ENCODE results near the gene CD82.

- TF ChIP-seq RAD21 (conservative IDR thresholded peaks at IDR 0.05) (no peak), CTCF (IDR thresholded peaks at IDR 0.05; ENCODE audit: poor library complexity, severe bottlenecking) (no peak), MXI1 (conservative IDR thresholded peaks at IDR 0.05; ENCODE audit: poor library complexity, severe bottlenecking) (no peak), REST (IDR thresholded peaks at IDR 0.05; ENCODE audit: borderline replicate concordance) (no peak), EZH2 (IDR thresholded peaks at IDR 0.05; ENCODE audit: borderline replicate concordance, insufficient read depth, low read length, poor library complexity, severe bottlenecking) (no peak), EP300 (conservative IDR thresholded peaks at IDR 0.05; ENCODE audit: poor library complexity, severe bottlenecking) (no peak), SMC3 (conservative IDR thresholded peaks at IDR 0.05; ENCODE audit: poor library complexity) (no peak)
Observed at GRCh38 chr11:44627165-44627789, 61.8 kb downstream of the CD82 start.

Measured in neural cell (in vitro differentiated cells).